HG02884 (cell line): ENCODE results near the gene NTHL1.
"Not testable (repeated sequence)": the region's sequence is repeated elsewhere in the genome, so short reads cannot be mapped to it uniquely, and the experiment has no call there.

Source experiments
- ATAC-seq: cut with Tn5 transposase; IDR thresholded peaks from one replicate; pipeline ENCODE4 v1.9.1; 2021; ENCODE audit warnings: mild to moderate bottlenecking, moderate library complexity; ENCODE audit not compliant: unreplicated experiment

The NTHL1 gene

GRCh38 chr16:2042986-2043666, 4.5 kb downstream of the NTHL1 start:
- no peak for ATAC-seq

- ATAC-seq, result no peak
Observed at GRCh38 chr16:2042171-2042985, 5.3 kb downstream of the NTHL1 start.

GRCh38 chr16:2040787-2041522, 6.7 kb downstream of the NTHL1 start:
- ATAC-seq, result no peak

GRCh38 chr16:2040041-2040786, 7.4 kb downstream of the NTHL1 start:
- ATAC-seq, result no peak

GRCh38 chr16:2039274-2040031, 8.2 kb downstream of the NTHL1 start:
- no peak for ATAC-seq

GRCh38 chr16:2038382-2039231, 9.0 kb downstream of the NTHL1 start:
- no peak for ATAC-seq

GRCh38 chr16:2037647-2038381, 9.8 kb downstream of the NTHL1 start:
- no peak for ATAC-seq

GRCh38 chr16:2037115-2037514, 10.5 kb downstream of the NTHL1 start:
- ATAC-seq, result no peak

GRCh38 chr16:2036200-2036966, 11.3 kb downstream of the NTHL1 start:
- no peak for ATAC-seq

GRCh38 chr16:2035431-2036199, 12.0 kb downstream of the NTHL1 start:
- no peak for ATAC-seq

GRCh38 chr16:2034696-2035430, 12.8 kb downstream of the NTHL1 start:
- ATAC-seq, result no peak

- not testable (repeated sequence) for ATAC-seq
Observed at GRCh38 chr16:2033909-2034695, 13.5 kb downstream of the NTHL1 start.

- ATAC-seq, result no peak
Observed at GRCh38 chr16:2033057-2033908, 14.4 kb downstream of the NTHL1 start.

GRCh38 chr16:2032285-2033056, 15.2 kb downstream of the NTHL1 start:
- no peak for ATAC-seq
